ENCODE data around the gene DNAAF2. TPM values are rescaled to one million over a fixed set of nuclear protein-coding genes. Genes with fewer than 3 reads are reported as not detected.

Gene DNAAF2
- total and polyA plus RNA-seq, 2 of the 13 experiments (the other 11 are each of a cell fraction or from before 2014, with no cell fraction given): 6.1 to 13.6 TPM

- TF ChIP-seq ZNF34 (CRISPR knock-in tag; IDR thresholded peaks at IDR 0.05; ENCODE audit: borderline replicate concordance): no peak
- no peak for TF ChIP-seq AHR (CRISPR knock-in tag; IDR thresholded peaks at IDR 0.05)
- peak; percentile 91 for TF ChIP-seq ZNF687 (CRISPR knock-in tag; IDR thresholded peaks at IDR 0.05)
- no peak for TF ChIP-seq ZMYM4 (CRISPR knock-in tag; IDR thresholded peaks at IDR 0.05)
- no peak; the same call in none of the 2 replicates for TF ChIP-seq TRAFD1 (CRISPR knock-in tag; IDR thresholded peaks at IDR 0.05; ENCODE audit: borderline replicate concordance)
- TF ChIP-seq SRSF1 (optimal IDR thresholded peaks at IDR 0.05; ENCODE audit: low read depth, low read length): peak; percentile 49
- 0 out of 2 replicates have a peak, but pooled peaks have one; percentile 36 for TF ChIP-seq CHCHD3 (CRISPR knock-in tag; IDR thresholded peaks at IDR 0.05)
- TF ChIP-seq CREM (IDR thresholded peaks at IDR 0.05): no peak
- no peak for TF ChIP-seq CREM (CRISPR knock-in tag; IDR thresholded peaks at IDR 0.05)
- no peak for TF ChIP-seq ZNF562 (CRISPR knock-in tag; IDR thresholded peaks at IDR 0.05; ENCODE audit: borderline replicate concordance)
- no peak for TF ChIP-seq ZBTB25 (CRISPR knock-in tag; IDR thresholded peaks at IDR 0.05)
- TF ChIP-seq ZNF121 (CRISPR knock-in tag; IDR thresholded peaks at IDR 0.05): no peak
- peak; percentile 62; the same call in 1 of the 2 replicates for TF ChIP-seq MEIS2 (CRISPR knock-in tag; IDR thresholded peaks at IDR 0.05)
- no peak; a peak in 1 of 4 replicates for TF ChIP-seq KLF16 (CRISPR knock-in tag; IDR thresholded peaks at IDR 0.05)
- no peak for TF ChIP-seq ZBTB8A (CRISPR knock-in tag; IDR thresholded peaks at IDR 0.05; ENCODE audit: borderline replicate concordance, low read depth)
- TF ChIP-seq KMT2B (CRISPR knock-in tag; IDR thresholded peaks at IDR 0.05): no peak; the same call in 1 of the 2 replicates
- peak; percentile 34; the same call in 1 of the 2 replicates for TF ChIP-seq ESRRA (CRISPR knock-in tag; IDR thresholded peaks at IDR 0.05; ENCODE audit: low read depth)
- TF ChIP-seq ZNF18 (CRISPR knock-in tag; IDR thresholded peaks at IDR 0.05; ENCODE audit: insufficient replicate concordance): peak; percentile 65
- TF ChIP-seq ZNF414 (CRISPR knock-in tag; IDR thresholded peaks at IDR 0.05): peak; percentile 47; the same call in 1 of the 2 replicates
- no peak for TF ChIP-seq CHD2 (IDR thresholded peaks at IDR 0.05; ENCODE audit: low read depth, low read length)
Observed at GRCh38 chr14:49634547-49635334, at the start of gene DNAAF2 (continued).
